ENCODE results near the gene ARL4A. TPM values are rescaled to one million over a fixed set of nuclear protein-coding genes. Genes with fewer than 3 reads are reported as not detected.

ARL4A gene
- total RNA-seq, 1 donor from 2014 or later: 10.1 TPM

- ATAC-seq: no peak
- intact Hi-C loops (cut with DNase I): no loop called here
- no peak for DNase-seq (ENCODE audit: missing footprints)
Observed at GRCh38 chr7:12692035-12692434, 4.6 kb downstream of the ARL4A start.

- ATAC-seq: no peak
- no peak for DNase-seq (ENCODE audit: missing footprints)
- intact Hi-C loops (cut with DNase I): no loop called here
Observed at GRCh38 chr7:12692479-12693259, 5.2 kb downstream of the ARL4A start.

GRCh38 chr7:12694817-12695216, 7.4 kb downstream of the ARL4A start:
- ATAC-seq (no peak), DNase-seq (ENCODE audit: missing footprints) (no peak)
- intact Hi-C loops (cut with DNase I): no loop called here

GRCh38 chr7:12695965-12696364, 8.5 kb downstream of the ARL4A start:
- ATAC-seq: no peak
- DNase-seq (ENCODE audit: missing footprints): no peak
- intact Hi-C loops (cut with DNase I): no loop called here

- DNase-seq (ENCODE audit: missing footprints) (no peak), ATAC-seq (no peak)
- intact Hi-C loops (cut with DNase I): no loop called here
Observed at GRCh38 chr7:12699299-12699698, 11.9 kb downstream of the ARL4A start.

- no peak for ATAC-seq
- DNase-seq (ENCODE audit: missing footprints): no peak
- intact Hi-C loops (cut with DNase I): no loop called here
Observed at GRCh38 chr7:12701433-12701832, 14.0 kb downstream of the ARL4A start.

GRCh38 chr7:12703881-12704280, 16.4 kb downstream of the ARL4A start:
- intact Hi-C loops (cut with DNase I): no loop called here
- DNase-seq (ENCODE audit: missing footprints) (no peak), ATAC-seq (no peak)

GRCh38 chr7:12705878-12706277, 18.4 kb downstream of the ARL4A start:
- intact Hi-C loops (cut with DNase I): no loop called here
- DNase-seq (ENCODE audit: missing footprints): no peak
- ATAC-seq: no peak

GRCh38 chr7:12706900-12707536, 19.6 kb downstream of the ARL4A start:
- DNase-seq (ENCODE audit: missing footprints): no peak
- intact Hi-C loops (cut with DNase I): no loop called here
- ATAC-seq: no peak

- intact Hi-C loops (cut with DNase I): no loop called here
- no peak for DNase-seq (ENCODE audit: missing footprints)
- ATAC-seq: no peak
Observed at GRCh38 chr7:12708314-12708713, 20.9 kb downstream of the ARL4A start.

- intact Hi-C loops (cut with DNase I): no loop called here
- DNase-seq (ENCODE audit: missing footprints): no peak
- no peak for ATAC-seq
Observed at GRCh38 chr7:12709726-12710502, 22.5 kb downstream of the ARL4A start.

- intact Hi-C loops (cut with DNase I): no loop called here
- DNase-seq (ENCODE audit: missing footprints): no peak
- ATAC-seq: no peak
Observed at GRCh38 chr7:12711124-12711523, 23.7 kb downstream of the ARL4A start.

GRCh38 chr7:12712236-12712635, 24.8 kb downstream of the ARL4A start:
- no peak for ATAC-seq
- intact Hi-C loops (cut with DNase I): no loop called here

GRCh38 chr7:12713625-12714378, 26.4 kb downstream of the ARL4A start:
- no peak for DNase-seq (ENCODE audit: missing footprints)
- no peak for ATAC-seq
- intact Hi-C loops (cut with DNase I): no loop called here

More at GRCh38 chr7:12712236-12712635, 24.8 kb downstream of the ARL4A start:
- DNase-seq (ENCODE audit: missing footprints): no peak

GRCh38 chr7:12714379-12714737, 26.9 kb downstream of the ARL4A start:
- DNase-seq (ENCODE audit: missing footprints): no peak
- no peak for ATAC-seq
- intact Hi-C loops (cut with DNase I): no loop called here

- intact Hi-C loops (cut with DNase I): no loop called here
- DNase-seq (ENCODE audit: missing footprints): peak; percentile 80
- peak; percentile 94 for ATAC-seq
Observed at GRCh38 chr7:12715372-12716133, 28.1 kb downstream of the ARL4A start.

- intact Hi-C loops (cut with DNase I): no loop called here
- DNase-seq (ENCODE audit: missing footprints) (no peak), ATAC-seq (no peak)
Observed at GRCh38 chr7:12716134-12716681, 28.8 kb downstream of the ARL4A start.

- ATAC-seq (no peak), DNase-seq (ENCODE audit: missing footprints) (no peak)
- intact Hi-C loops (cut with DNase I): no loop called here
Observed at GRCh38 chr7:12716722-12717121, 29.3 kb downstream of the ARL4A start.

Measured in Right ventricle myocardium inferior (tissue), 1 donor.